Spinal cord (tissue), 10 donors: ENCODE results near the gene MGAT5. TPM values are rescaled to one million over a fixed set of nuclear protein-coding genes. Genes with fewer than 3 reads are reported as not detected.

Source experiments
- DNase-seq, 6 donors: peaks; one replicate each; pipeline versions ENCODE4 v3.0.0 to v3.0.0-alpha.2; 2013 to 2015; ENCODE audit warnings: low spot score in 6 of 6, low read depth in 4 of 6
- H3K27ac ChIP-seq: one replicate; pipeline ENCODE4 v1.5.1; 2013; ENCODE audit warnings: low read depth, low read length, control low read depth
- H3K27me3 ChIP-seq: one replicate; pipeline ENCODE4 v1.6.1; 2013; ENCODE audit warnings: low read length; ENCODE audit not compliant: control insufficient read depth, insufficient read depth
- H3K36me3 ChIP-seq: one replicate; pipeline ENCODE4 v1.6.1; 2013; ENCODE audit warnings: low read length; ENCODE audit not compliant: control insufficient read depth, insufficient read depth
- H3K4me1 ChIP-seq: one replicate; pipeline ENCODE4 v1.6.1; 2013; ENCODE audit warnings: low read length; ENCODE audit not compliant: control insufficient read depth, insufficient read depth
- H3K4me3 ChIP-seq: one replicate; pipeline ENCODE4 v1.5.1; 2013; ENCODE audit warnings: low read depth, low read length, control low read depth
- H3K9me3 ChIP-seq: one replicate; pipeline ENCODE4 v1.6.1; 2013; ENCODE audit warnings: low read length; ENCODE audit not compliant: control insufficient read depth, insufficient read depth
- WGBS: methylation state at CpG from one replicate; pipeline ENCODE4 v1.1.5; 2013; ENCODE audit warnings: missing lambda C conversion rate; ENCODE audit not compliant: insufficient coverage; 5-methylcytosine and 5-hydroxymethylcytosine counted together
- polyA plus RNA-seq, 2 donors: library from polyadenylated mRNA; unstranded; fragments of 120-200 nt; gene quantifications; one replicate each; pipeline ENCODE4 v1.2.1, GENCODE V29; 2013; ENCODE audit not compliant: insufficient read length in 2 of 2
- total RNA-seq, 2 donors: library from RNA; depleted of rRNA in 1 of 2; stranded (reverse); fragments of 120-200 nt in 1 of 2; fragments of >200 nt in 1 of 2; gene quantifications; one replicate each; pipeline versions ENCODE4 v1.2.3 to v1.2.4, GENCODE V29; 2013 to 2014
- donor health status: healthy.

Gene MGAT5
- total and polyA plus RNA-seq, 4 donors, result 45.8 to 76.6 (median 48.3) TPM

DNA sequence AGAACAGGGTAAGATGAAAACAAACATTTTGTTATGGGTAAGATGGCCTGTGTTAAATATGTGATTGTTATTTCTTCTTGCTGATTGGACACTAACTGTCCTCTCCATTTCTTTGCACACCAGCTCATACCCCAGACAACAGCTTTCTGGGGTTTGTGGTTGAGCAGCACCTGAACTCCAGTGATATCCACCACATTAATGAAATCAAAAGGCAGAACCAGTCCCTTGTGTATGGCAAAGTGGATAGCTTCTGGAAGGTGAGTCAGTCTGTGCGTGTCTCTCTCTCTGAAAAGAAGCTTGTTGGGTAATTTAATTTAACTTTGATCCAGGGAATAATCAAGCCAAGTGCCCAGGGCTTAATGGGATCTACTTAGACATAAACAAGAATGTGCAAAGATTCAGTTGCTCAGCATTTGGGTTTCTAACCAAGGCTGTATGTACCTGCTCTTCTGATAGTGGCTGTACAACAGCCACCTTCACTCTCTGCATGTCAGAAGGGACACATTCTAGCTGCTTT, 108.3 kb downstream of the MGAT5 start:
- DNase-seq, result peak in 1 of 6 donors; percentile 79
- 83% methylated on average over 1 of the region's 1 CpG for WGBS
- H3K4me3 ChIP-seq, result no peak overlapping the region
- no peaks in the 10 kb centered on the region for H3K36me3 ChIP-seq
- H3K9me3 ChIP-seq, result no peaks in the 10 kb centered on the region
- H3K4me1 ChIP-seq, result peaks cover 10% of the 10 kb centered on the region
- no peak overlapping the region for H3K27ac ChIP-seq
- H3K27me3 ChIP-seq, result no peaks in the 10 kb centered on the region

DNA sequence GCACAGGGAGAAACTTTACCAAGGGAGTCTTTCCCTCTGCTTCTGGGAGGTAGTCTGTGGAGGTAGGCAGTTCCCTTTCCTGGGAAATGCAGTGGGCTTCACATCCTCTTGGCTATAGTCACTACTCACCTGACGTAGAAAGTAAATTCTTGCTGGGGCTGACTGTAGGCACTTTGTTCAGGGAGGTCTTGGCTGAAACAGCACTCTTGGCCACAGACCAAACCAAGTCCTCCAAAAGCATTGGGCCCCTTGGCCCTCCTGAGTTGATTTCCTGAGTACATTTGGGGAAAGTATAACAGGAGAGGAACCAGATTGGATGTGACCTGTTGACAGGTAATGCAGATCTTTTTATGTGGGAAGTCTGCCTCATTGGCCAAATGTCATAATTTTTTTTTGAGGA, 108.9 kb downstream of the MGAT5 start:
- Histone ChIP-seq H3K36me3 (no peaks in the 10 kb centered on the region), H3K4me3 (no peak overlapping the region), H3K9me3 (no peaks in the 10 kb centered on the region), H3K4me1 (peaks cover 10% of the 10 kb centered on the region), H3K27ac (no peak overlapping the region), H3K27me3 (no peaks in the 10 kb centered on the region)
- DNase-seq, result no peak
- WGBS, result 67% methylated on average over 1 of the region's 1 CpG

DNA sequence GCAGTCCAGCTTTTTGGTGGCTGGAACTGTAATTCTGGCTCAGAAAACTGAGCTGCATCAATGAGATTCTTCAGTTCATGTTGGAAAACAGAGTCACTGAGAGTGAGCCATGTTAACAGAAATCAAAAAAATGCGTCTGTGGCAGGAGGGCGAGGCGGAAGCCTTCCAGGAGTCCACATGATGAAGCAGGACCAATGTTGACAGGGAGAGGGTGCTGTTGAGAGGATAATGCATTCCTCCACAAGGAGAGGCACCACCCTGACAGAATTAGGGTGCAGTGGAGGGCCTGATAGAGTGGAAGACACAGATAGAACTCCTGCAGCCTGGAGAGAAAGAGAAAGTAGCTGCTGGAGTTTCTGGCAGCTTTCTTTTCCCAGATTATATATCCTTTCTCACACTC, 111.5 kb downstream of the MGAT5 start:
- Histone ChIP-seq H3K4me3 (no peak overlapping the region), H3K36me3 (no peaks in the 10 kb centered on the region), H3K9me3 (no peaks in the 10 kb centered on the region), H3K27ac (no peak overlapping the region), H3K4me1 (peaks cover 18% of the 10 kb centered on the region), H3K27me3 (no peaks in the 10 kb centered on the region)
- 96% methylated on average over 3 of the region's 3 CpGs for WGBS
- DNase-seq, result no peak

DNA sequence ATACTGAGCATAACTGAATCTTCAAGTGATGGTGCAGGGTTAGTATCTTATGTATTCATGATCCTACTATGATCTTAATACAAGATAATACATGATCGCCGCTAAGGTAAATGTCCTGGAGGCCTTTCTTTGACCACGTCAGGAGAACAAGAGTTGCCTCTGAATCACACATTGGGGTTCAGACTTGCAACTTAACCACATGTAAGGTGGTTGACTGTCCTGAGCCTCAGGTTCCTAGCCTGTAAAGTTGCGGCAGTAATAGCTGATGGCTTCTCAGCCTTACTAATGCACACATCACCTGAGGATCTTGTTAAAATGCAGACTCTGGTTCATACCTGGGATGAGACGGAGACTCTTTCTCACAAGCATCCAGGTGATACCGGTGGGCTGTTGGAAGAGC, 112.5 kb downstream of the MGAT5 start:
- no peak overlapping the region for H3K4me3 ChIP-seq
- no peaks in the 10 kb centered on the region for H3K27me3 ChIP-seq
- no peaks in the 10 kb centered on the region for H3K36me3 ChIP-seq
- no peaks in the 10 kb centered on the region for H3K9me3 ChIP-seq
- WGBS, result 100% methylated on average over 5 of the region's 6 CpGs
- DNase-seq, result no peak
- H3K27ac ChIP-seq, result no peak overlapping the region
- peaks cover 11% of the 10 kb centered on the region for H3K4me1 ChIP-seq

DNA sequence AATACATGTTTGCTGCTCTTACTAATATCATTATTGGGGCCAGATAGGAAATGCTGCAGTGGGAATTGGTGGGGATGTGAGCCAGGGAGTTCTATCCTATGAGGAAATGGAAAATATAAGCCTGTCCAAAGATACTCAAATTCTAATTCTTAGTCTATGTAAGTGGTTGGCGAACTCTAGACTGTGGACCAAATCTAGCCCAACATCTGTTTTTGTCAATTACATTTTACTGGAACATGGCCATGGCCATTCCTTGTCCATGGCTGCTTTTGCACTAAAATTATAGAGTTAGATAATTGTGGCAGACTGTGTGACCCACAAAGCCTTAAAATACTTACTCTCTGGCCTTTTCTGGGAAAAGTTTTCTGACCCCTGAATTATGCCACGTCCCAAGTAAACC, 113.3 kb downstream of the MGAT5 start:
- no peaks in the 10 kb centered on the region for H3K27me3 ChIP-seq
- H3K36me3 ChIP-seq, result no peaks in the 10 kb centered on the region
- no CpG with 5 or more reads among the region's 2 CpGs for WGBS
- no peak for DNase-seq
- peaks cover 11% of the 10 kb centered on the region for H3K4me1 ChIP-seq
- H3K4me3 ChIP-seq, result no peak overlapping the region
- H3K27ac ChIP-seq, result no peak overlapping the region
- H3K9me3 ChIP-seq, result no peaks in the 10 kb centered on the region

DNA sequence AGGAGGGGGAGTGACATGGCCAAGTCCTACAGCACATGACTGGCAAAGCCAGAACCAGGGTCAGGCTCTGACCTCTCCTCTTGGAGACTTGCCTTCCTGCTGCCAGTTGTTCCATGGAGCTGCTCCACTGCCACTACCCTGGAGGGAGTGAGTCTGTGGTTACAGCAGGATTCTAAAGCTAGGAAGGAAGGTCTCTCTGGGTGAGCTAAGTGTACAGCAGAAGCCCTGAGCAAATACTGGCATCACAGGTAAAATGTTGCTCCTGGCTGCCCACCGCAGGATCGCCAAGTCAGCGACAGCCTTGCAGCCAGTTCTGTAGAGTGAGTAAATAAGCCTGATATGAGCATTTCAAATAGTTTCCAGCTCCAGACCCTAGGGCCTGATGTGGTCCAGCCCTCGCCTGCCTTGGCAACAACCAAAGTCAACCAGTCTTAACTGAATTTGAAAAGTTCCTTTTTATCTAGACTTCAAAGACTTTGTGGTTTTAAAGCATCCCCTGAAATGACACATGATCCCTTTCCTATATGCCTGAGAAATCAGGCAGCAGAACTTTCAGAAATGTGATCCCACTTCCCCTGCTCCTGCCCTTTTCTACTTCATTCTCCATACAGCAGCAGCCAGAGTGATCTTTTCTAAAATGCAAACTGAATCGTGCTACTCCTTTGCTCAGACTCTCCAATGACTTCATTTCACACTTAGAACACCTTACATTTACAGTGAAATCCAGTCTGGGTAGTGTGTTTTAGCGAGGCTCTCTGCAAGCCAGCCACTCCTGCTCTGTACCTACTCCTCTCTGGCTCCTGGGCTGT, 114.3 kb downstream of the MGAT5 start:
- Histone ChIP-seq H3K4me3 (no peak overlapping the region), H3K27ac (no peak overlapping the region), H3K4me1 (peaks cover 19% of the 10 kb centered on the region), H3K36me3 (no peaks in the 10 kb centered on the region), H3K27me3 (no peaks in the 10 kb centered on the region), H3K9me3 (no peaks in the 10 kb centered on the region)
- no peak for DNase-seq
- 98% methylated on average over 5 of the region's 6 CpGs for WGBS

- Histone ChIP-seq H3K4me1 (peaks cover 19% of the 10 kb centered on the region), H3K27ac (no peak overlapping the region), H3K27me3 (no peaks in the 10 kb centered on the region), H3K9me3 (no peaks in the 10 kb centered on the region), H3K4me3 (no peak overlapping the region), H3K36me3 (no peaks in the 10 kb centered on the region)
- DNase-seq, result no peak
- WGBS, result no CpG with 5 or more reads among the region's 1 CpG
Observed at GRCh38 chr2:134369220-134369902, 115.5 kb downstream of the MGAT5 start.

GRCh38 chr2:134370655-134371445, 117.0 kb downstream of the MGAT5 start:
- WGBS, result 70% methylated on average over 3 of the region's 10 CpGs
- H3K4me1 ChIP-seq, result peaks cover 19% of the 10 kb centered on the region
- H3K27ac ChIP-seq, result no peak overlapping the region
- DNase-seq, result no peak
- no peak overlapping the region for H3K4me3 ChIP-seq
- H3K27me3 ChIP-seq, result no peaks in the 10 kb centered on the region
- no peaks in the 10 kb centered on the region for H3K36me3 ChIP-seq
- H3K9me3 ChIP-seq, result no peaks in the 10 kb centered on the region

- 86% methylated on average over 2 of the region's 5 CpGs for WGBS
- no peaks in the 10 kb centered on the region for H3K9me3 ChIP-seq
- no peaks in the 10 kb centered on the region for H3K36me3 ChIP-seq
- no peak overlapping the region for H3K27ac ChIP-seq
- no peak overlapping the region for H3K4me3 ChIP-seq
- no peak for DNase-seq
- H3K27me3 ChIP-seq, result no peaks in the 10 kb centered on the region
- H3K4me1 ChIP-seq, result peaks cover 19% of the 10 kb centered on the region
Observed at GRCh38 chr2:134372141-134372540, 118.3 kb downstream of the MGAT5 start.
